Activated CD8-positive, alpha-beta memory T cell treated with anti-CD3 and anti-CD28 coated beads for 4 hours (primary cell): Measurements from ENCODE around the gene SLC26A3.

Source experiments
- DNase-seq, 2 donors: peaks; one replicate each; pipeline ENCODE4 v3.0.0-alpha.2; 2020; ENCODE audit warnings: low read depth in 2 of 2

Gene SLC26A3

DNA sequence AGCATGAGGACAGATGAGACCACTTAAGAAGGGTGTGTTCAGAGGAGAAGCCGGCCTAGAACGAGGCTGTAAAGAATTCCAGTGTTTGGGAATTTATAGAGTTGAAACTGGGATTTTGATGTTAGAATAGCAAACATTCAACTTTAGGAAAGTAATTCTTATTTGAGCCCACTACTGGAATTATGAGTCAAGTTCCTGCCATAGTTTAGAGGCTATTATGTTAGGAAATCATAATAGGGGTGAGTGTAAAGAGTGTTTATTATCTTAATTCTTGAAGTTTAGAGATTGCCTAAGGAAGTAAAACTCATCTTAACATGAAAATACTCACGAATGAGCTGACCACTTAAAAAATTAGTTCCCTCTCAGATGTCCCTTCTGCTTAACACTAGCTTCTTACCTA is 57.0 kb downstream of the SLC26A3 start:
- no peak for DNase-seq

GRCh38 chr7:107744345-107744750 is 58.7 kb downstream of the SLC26A3 start:
- DNase-seq: no peak

DNA sequence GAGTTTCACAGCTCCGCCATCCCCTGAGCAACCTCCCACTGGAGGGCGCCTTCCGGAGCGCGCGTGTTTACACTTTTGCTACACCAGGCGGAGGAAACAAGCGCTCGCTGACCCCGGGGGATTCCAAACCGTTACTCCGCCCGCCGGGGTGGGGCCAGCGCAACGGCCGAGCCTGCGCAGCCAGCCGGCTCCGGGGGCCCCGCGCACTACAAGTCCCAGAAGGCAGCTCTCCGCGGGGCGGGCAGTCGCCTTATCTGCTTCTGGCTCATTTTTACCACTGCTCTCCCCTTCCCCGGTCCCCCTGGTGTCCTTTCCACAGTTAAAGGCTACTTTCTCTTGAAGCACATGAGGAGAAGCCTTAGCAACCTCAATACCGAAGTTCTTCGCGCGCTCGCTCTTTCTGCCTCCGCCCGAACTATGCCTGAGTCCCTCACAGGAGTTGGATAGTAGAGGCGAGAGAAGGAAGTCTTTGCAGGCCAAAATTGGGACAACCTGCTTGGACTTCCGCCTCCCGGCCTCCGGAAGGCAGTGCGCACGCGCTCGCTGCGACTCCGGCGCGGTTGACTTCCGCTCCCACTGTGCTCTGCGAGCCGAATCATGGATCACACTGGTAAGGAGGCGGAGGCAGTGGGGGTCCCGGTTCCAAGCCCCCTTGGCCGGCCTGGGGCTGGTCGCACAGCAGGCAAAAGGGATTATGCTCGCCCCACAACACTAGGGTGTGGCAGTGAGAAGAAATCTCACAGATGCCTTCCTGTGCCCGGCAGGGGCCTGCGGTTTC is 59.3 kb downstream of the SLC26A3 start, which contains the start of gene CBLL1:
TSS of gene CBLL1 (plus strand) at position 576 of the 778 bp plus-strand sequence. CDS start at position 598, 22 bp downstream.
- peak; percentile 95 to 96 for DNase-seq

DNA sequence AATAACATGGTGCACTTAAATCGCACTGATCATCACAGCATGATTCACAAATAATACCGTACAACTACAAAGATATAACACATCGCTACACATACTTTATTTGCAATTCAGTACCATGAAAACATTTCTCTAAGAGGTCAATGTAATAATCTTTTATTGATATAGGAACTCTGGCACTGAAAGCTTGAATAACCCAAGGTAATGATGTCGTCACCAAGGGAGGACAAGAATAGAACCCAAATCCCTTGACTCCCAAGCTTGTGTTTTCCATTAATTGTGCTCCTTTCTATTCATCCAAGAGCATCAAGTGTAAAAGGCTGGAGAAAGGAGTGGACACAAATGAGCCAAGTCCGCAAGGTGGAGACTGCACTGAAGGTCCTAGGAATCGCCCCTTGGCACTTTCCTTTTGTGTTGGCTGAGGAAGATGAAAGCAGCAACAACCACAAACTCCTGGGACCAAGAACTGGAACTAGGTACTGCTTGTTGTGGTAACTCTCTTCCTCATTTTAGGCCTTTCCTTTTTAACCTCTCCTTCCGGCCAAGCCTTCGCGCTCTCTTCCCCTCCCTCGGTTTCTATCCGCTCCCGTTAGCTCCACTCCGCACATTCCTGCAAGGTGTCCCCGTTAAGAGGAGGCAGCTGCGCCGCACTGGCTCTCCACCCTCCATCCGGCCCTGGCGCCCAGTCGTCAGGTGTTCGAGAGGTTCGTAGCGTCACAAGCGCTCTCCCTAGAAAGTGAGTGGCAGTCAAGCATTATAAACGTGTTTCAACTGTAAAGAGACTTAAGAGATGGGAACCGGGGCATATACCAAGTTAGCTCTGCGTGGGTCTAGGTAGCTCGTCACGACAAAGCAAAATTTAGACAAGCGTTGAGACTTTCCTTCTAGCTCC is 60.1 kb downstream of the SLC26A3 start:
- DNase-seq: peak; percentile 13 to 29

DNA sequence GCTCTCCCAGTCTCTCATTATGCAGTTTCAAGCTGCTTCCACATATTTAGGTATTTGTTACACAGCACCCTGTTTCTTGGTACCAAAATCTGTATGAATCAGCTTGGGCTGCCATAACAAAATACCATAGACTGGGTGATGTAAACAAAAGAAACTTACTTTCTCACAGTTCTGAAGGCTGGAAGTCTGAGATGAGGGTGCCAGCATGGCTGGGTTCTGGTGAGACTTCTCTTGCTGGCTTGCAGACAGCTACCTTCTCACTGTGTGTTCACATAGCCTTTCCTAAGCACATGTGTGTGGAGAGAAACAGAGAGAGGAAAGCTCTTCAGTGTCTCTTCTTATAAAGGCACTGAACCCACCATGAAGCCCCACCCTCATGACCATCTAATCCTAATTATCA is 74.7 kb downstream of the SLC26A3 start:
- DNase-seq: no peak

- no peak for DNase-seq
These were observed 76.5 kb downstream of the SLC26A3 start for GRCh38 chr7:107726356-107727130.

GRCh38 chr7:107725138-107725740 is 77.8 kb downstream of the SLC26A3 start:
- peak in 1 of 2 donors; percentile 15 for DNase-seq

- no peak for DNase-seq
These were observed 79.8 kb downstream of the SLC26A3 start for GRCh38 chr7:107723255-107723654.

DNA sequence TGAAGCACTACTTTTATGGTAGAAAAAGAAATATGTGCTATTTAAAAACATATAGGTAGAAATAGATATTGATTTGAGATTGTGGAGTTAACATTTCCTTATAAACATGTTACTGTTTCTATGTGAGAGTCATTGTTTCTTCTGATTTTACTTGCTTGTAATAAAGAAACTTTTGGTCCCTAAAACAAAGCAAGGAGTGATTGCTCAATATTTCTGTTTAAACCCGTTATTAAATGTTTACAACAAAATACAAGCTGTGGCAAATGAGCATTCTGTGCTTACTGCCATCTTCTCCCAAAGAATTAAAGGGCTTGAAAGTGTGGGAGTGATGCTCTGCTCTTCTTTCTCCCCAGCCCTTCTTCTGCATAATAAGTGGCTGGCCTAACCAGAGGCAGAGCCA is 81.7 kb downstream of the SLC26A3 start:
- no peak for DNase-seq

GRCh38 chr7:107718456-107719193 is 84.4 kb downstream of the SLC26A3 start:
- DNase-seq: no peak

- DNase-seq: no peak
These were observed 87.5 kb downstream of the SLC26A3 start for GRCh38 chr7:107715531-107715930.
